A673 (cell line): ENCODE results near the gene COL4A1. TPM values are rescaled to one million over a fixed set of nuclear protein-coding genes. Genes with fewer than 3 reads are reported as not detected.
A peak's percentile ranks its signal among the peaks of the same experiment; 100 is the strongest.

Experiments used
- BruUV-seq: library from RNA; stranded (reverse); fragments of 400-500 nt; replicated peaks from 2 replicates; lab custom pipeline; 2021; lab: Mats Ljungman, UMichigan
- CTCF ChIA-PET: fragments of 300-600 bp; sonication (Branson Sonifier 250); formaldehyde crosslinking; loops from one replicate; lab custom pipeline; 2022; ENCODE audit warnings: antibody characterized with exemption; lab: Charles Lee
- POLR2A ChIA-PET: fragments of 300-600 bp; sonication (Branson Sonifier 250); formaldehyde crosslinking; loops from one replicate; lab custom pipeline; 2022; ENCODE audit warnings: antibody characterized with exemption; ENCODE audit not compliant: low non-redundant PET; lab: Charles Lee
- DNase-seq: peaks from one replicate; pipeline ENCODE4 v3.0.0-alpha.2; 2015; ENCODE audit warnings: low spot score
- H3K27ac ChIP-seq: fragments of 200-600 bp; sonication (generic); 2 replicates; pipeline ENCODE4 v1.5.1; 2016; ENCODE audit warnings: mixed run types, low read depth, mild to moderate bottlenecking, mixed read lengths, antibody characterized with exemption, low read length; ENCODE audit not compliant: poor library complexity, severe bottlenecking
- H3K27me3 ChIP-seq: fragments of 200-600 bp; sonication (generic); replicated peaks from 2 replicates; pipeline ENCODE4 v1.6.1; 2017; ENCODE audit warnings: mixed run types, low read depth, mild to moderate bottlenecking, mixed read lengths, antibody characterized with exemption, low read length; ENCODE audit not compliant: insufficient read depth, poor library complexity
- H3K36me3 ChIP-seq: fragments of 200-600 bp; sonication (generic); 2 replicates; pipeline ENCODE4 v1.6.1; 2016; ENCODE audit warnings: mixed run types, mild to moderate bottlenecking, mixed read lengths, antibody characterized with exemption, low read length; ENCODE audit not compliant: insufficient read depth, poor library complexity, severe bottlenecking
- H3K4me1 ChIP-seq: fragments of 200-600 bp; sonication (generic); 2 replicates; pipeline ENCODE4 v1.6.1; 2017; ENCODE audit warnings: mixed run types, mild to moderate bottlenecking, mixed read lengths, antibody characterized with exemption, low read length; ENCODE audit not compliant: insufficient read depth, poor library complexity, severe bottlenecking
- H3K4me3 ChIP-seq: fragments of 200-600 bp; sonication (generic); 2 replicates; pipeline ENCODE4 v1.5.1; 2016; ENCODE audit warnings: low read depth, mixed run types, mild to moderate bottlenecking, mixed read lengths, low read length; ENCODE audit not compliant: poor library complexity, severe bottlenecking
- H3K9me3 ChIP-seq: fragments of 200-600 bp; sonication (generic); 2 replicates; pipeline ENCODE4 v1.6.1; 2016; ENCODE audit warnings: mixed run types, low read depth, mild to moderate bottlenecking, mixed read lengths, antibody characterized with exemption, low read length; ENCODE audit not compliant: poor library complexity, severe bottlenecking
- CTCF ChIP-seq: fragments of 300-800, 200-600 bp; sonication (generic); conservative IDR thresholded peaks from 2 replicates; pipeline ENCODE4 v1.5.1; 2017; ENCODE audit warnings: low read depth, mild to moderate bottlenecking, antibody characterized with exemption, low read length, moderate library complexity, mixed read lengths
- EZH2 ChIP-seq: fragments of 200-600 bp; sonication (generic); IDR thresholded peaks from 2 replicates; pipeline ENCODE4 v1.6.1; 2017; ENCODE audit warnings: borderline replicate concordance, low read depth, mild to moderate bottlenecking, mixed read lengths, antibody characterized with exemption, low read length; ENCODE audit not compliant: poor library complexity, severe bottlenecking
- intact Hi-C: fragments of 100-400 bp; cut with micrococcal nuclease; formaldehyde crosslinking; loops from one replicate; pipeline ENCODE4 v1.10.0; 2022; ENCODE audit not compliant: unreplicated experiment
- total RNA-seq: library from RNA; stranded (reverse); gene quantifications from 2 replicates; pipeline ENCODE4 v1.2.3, GENCODE V29; 2021

The COL4A1 gene
- total RNA-seq, 1 experiment from 2014 or later: 83.9 TPM

- Histone ChIP-seq H3K27ac (no peak overlapping the region), H3K27me3 (no peaks in the 10 kb centered on the region), H3K36me3 (no peaks in the 10 kb centered on the region), H3K9me3 (no peaks in the 10 kb centered on the region), H3K4me3 (no peak overlapping the region), H3K4me1 (peaks cover 18% of the 10 kb centered on the region)
- ChIA-PET POLR2A (no interaction called here), CTCF (interaction anchor here (1.0 to 1.1 kb wide), 3 partner anchors 191 to 235 kb away, joined by 3 to 4 read pairs (median 4); no protein-coding TSS in a partner anchor)
- DNase-seq: no peak
- no peak for TF ChIP-seq EZH2
- TF ChIP-seq CTCF: no peak
- BruUV-seq: no TSS peak
- intact Hi-C loops: loop anchor here (1.0 to 10.0 kb wide), 2 partner anchors 191 to 493 kb away; partner anchors contain the start of gene ING1
Measured at GRCh38 chr13:110221406-110222117, 85.4 kb downstream of the COL4A1 start.

GRCh38 chr13:110220471-110220870 is 86.5 kb downstream of the COL4A1 start:
- ChIA-PET CTCF (no interaction called here), POLR2A (no interaction called here)
- no peaks in the 10 kb centered on the region for H3K27me3 ChIP-seq
- BruUV-seq: no TSS peak
- TF ChIP-seq CTCF: no peak
- H3K27ac ChIP-seq: no peak overlapping the region
- intact Hi-C loops: loop anchor here (10.0 kb wide), 1 partner anchor 494 kb away; the partner anchor contains the start of gene ING1
- H3K9me3 ChIP-seq: no peaks in the 10 kb centered on the region
- no peak for DNase-seq
- no peaks in the 10 kb centered on the region for H3K36me3 ChIP-seq
- no peak overlapping the region for H3K4me3 ChIP-seq
- H3K4me1 ChIP-seq: peaks cover 28% of the 10 kb centered on the region

- H3K9me3 ChIP-seq: no peaks in the 10 kb centered on the region
- H3K27ac ChIP-seq: peak overlapping the region; percentile 31
- TF ChIP-seq CTCF (no peak), EZH2 (no peak)
- H3K4me3 ChIP-seq: no peak overlapping the region
- ChIA-PET POLR2A (no interaction called here), CTCF (no interaction called here)
- BruUV-seq: no TSS peak
- no peaks in the 10 kb centered on the region for H3K36me3 ChIP-seq
- H3K27me3 ChIP-seq: no peaks in the 10 kb centered on the region
- peaks cover 28% of the 10 kb centered on the region for H3K4me1 ChIP-seq
- peak; percentile 10 for DNase-seq
- intact Hi-C loops: loop anchor here (1.0 kb wide), 1 partner anchor 194 kb away; no protein-coding TSS in a partner anchor
Measured at GRCh38 chr13:110218581-110219201, 88.3 kb downstream of the COL4A1 start.
